GM12801 (cell line): Measurements from ENCODE around the gene ETS1.

ENCODE experiments used
- TF ChIP-seq, protein P1 (sequence below): IDR thresholded peaks from one replicate; pipeline ENCODE4 v1.5.1; 2011; ENCODE audit warnings: control low read depth; ENCODE audit not compliant: insufficient read length; ENCODE audit errors: extremely low read depth

Gene ETS1

DNA sequence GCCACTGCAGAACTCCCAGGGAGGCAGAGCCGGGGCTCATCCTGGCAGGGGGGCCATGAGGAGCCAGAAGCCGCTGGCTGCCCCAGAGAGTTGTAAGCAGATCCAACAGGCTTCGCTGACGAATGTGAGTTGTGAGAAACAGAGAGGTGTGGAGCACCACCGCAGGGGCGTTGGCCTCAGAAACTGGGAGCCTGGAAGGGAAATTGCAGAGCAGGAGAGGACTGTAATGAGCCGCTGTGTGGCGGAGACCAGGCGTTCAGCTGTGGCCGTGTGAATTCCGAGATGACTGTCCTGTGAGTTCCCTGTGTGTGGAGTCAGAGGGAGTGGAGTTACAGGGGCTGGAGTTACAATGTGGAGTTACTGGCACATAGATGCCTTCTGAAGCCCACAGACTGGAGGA is 27.7 kb upstream of the ETS1 start:
- TF ChIP-seq, protein P1, sequence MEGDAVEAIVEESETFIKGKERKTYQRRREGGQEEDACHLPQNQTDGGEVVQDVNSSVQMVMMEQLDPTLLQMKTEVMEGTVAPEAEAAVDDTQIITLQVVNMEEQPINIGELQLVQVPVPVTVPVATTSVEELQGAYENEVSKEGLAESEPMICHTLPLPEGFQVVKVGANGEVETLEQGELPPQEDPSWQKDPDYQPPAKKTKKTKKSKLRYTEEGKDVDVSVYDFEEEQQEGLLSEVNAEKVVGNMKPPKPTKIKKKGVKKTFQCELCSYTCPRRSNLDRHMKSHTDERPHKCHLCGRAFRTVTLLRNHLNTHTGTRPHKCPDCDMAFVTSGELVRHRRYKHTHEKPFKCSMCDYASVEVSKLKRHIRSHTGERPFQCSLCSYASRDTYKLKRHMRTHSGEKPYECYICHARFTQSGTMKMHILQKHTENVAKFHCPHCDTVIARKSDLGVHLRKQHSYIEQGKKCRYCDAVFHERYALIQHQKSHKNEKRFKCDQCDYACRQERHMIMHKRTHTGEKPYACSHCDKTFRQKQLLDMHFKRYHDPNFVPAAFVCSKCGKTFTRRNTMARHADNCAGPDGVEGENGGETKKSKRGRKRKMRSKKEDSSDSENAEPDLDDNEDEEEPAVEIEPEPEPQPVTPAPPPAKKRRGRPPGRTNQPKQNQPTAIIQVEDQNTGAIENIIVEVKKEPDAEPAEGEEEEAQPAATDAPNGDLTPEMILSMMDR = no peak

DNA sequence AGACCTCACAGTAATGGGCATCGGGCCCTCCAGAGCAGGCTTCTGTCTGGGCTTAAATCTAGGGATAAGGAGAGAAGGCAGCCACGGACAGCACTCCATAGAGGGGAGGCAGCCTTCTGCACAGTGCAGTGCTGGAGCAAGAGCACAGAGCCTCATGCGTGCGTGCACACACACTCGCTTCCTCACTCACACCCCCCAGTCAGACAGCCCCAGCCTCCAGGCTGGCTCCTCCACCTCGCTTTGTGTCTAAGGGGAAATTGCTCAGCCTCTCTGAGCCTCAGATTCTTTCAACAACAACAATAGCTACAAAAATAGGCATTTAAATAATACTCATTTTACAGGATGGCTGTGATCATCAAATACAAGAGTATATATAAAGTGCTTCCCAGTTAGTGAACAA is 26.7 kb upstream of the ETS1 start:
- TF ChIP-seq, protein P1 = no peak

DNA sequence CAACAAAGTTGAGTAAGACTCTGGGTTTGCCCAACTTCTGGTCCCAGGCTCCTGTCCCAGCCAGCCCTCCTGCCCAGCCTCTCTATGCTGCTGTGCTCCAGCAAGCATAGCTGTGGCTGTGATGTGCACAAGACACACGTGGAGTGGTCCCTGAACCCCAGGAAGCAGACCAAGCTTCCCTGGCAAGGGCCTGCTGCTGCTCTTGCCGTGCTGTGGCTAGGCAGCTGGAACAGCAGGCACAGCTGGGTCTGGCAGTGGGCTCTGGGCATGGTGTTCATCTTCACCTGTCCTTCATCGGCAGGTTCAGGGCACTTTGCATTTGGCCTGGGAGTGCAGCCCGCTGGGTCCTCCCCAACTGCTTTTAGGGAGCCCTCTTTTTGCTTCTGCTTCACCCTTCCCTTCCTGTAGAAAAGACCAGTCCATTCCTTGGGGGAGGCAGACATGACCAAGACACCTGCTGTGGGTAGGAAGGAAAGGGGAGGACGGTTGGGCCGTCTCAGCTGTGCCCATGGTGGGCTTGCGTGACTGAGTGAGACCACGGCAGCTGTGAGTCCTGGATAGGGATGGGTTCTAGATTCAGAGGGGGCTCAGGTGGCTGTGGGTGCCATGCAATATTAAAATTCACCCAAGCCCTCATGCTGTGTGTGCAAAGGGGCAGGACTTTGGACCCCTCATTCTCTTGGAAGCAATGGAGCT is 26.1 kb upstream of the ETS1 start:
- TF ChIP-seq, protein P1 = no peak

DNA sequence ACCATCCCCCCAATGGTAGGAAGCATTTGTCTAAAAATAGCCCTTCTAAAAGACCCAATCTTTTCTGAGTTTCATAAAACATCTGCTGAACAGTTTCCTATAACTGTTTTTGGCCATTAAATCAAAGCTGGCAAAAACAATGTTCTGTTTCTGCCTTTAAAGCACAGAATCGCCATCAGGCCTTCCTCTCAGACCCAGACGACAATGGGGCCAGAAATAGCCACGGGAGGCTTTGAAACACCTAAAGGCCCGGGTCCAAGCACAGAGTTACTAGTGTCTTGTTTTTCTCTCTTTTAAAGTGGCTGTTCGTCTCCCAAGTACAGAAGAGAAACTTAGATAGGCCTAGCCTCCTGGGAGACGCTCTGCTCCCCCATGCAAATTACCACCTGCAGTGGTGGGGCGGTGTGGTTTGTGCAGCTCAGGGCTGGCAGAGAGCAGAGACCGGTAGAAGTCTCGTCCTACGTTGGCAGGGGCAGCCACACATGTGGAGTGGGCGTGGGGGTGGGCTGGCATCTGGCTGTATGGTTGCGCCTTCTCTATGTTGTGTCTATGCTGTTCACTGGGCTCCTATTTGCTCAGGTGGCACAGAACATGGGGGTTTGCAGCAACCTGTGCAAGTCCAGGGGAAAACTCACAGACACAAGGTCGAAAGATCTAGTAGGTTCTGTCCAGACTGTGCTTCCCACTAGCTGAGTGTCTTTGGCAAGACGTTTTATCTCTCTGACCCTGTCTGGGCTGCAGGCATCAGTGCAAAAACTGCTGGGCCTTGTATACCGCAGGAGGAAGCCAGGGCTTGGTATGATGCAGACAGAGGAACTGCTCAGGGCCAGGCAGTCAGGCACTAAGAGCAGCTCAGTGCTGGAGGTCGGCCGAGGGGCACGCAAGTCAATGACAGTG is 23.6 kb upstream of the ETS1 start:
- TF ChIP-seq, protein P1 = no peak

DNA sequence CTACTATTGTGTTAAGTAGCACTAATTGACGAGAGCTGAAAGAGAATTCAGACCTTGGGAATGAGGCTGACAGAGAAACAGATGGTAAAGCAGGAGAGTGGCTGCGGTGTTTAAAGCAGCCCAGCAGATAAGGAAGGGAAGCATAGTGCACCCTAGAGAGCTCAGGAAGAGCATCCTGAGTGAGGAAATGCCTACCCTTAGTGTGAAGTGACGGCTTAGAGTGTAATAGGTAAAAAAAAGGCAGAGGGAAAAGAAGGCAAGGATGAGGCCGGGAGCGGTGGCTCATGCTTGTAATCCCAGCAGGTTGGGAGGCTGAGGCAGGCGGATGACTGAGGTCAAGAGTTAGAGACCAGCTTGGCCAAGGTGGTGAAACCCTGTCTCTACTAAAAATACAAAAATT is 22.4 kb upstream of the ETS1 start:
- TF ChIP-seq, protein P1 = no peak

DNA sequence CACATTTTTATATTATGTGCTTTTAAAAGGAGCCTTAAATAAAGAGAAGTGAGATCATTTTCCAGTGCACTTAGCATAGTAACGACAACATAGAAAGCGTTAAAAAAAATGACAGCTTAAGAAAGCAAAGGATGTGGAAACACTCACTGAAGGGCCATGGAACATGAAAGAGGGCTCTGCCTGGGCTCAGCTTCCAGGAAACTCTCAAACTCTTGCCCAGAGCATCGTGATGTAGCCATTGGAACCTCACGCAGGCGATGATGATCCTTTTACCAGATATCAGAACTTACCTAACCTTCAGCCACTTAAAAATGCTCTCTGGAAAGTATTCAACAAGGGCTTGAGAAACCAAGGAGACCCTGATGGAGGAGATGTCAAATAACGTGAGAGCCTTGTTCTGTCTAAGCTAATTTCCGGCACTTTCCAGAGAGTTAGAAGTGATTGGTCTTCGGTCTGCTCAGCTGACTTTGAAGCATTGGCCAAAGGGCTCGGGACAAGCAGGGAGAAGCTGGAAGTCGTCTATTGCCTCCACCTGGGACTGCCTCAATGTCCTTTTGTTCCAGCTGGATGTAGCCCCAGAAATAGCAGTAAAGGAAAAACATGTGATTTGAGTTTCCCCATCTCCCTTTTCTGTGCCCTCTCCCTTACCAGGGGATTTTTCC is 21.5 kb upstream of the ETS1 start:
- TF ChIP-seq, protein P1 = no peak

DNA sequence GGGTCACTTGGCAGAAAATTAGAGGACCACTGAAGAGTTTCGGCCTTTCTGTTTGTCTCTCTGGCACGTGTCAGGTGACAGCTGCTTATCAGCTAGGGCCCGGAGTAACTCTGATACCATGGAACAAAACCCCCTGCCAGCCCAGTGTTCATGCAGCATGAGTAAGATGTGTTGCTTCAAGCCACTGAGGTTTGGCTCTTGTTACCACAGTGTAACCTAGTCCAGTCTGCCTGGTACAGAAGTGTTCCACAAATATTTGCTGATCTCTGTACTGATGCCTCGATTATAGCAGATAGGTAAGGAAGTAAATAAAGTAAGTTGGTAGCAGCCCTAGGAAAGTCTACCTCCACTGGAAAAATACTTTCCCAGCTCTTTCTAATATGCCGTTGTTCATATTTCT is 20.5 kb upstream of the ETS1 start:
- TF ChIP-seq, protein P1 = no peak
